ENCODE results near the gene GPS2. TPM values are rescaled to one million over a fixed set of nuclear protein-coding genes. Genes with fewer than 3 reads are reported as not detected.
"Not testable (repeated sequence)": the region's sequence is repeated elsewhere in the genome, so short reads cannot be mapped to it uniquely, and the experiment has no call there.

The GPS2 gene
- total RNA-seq, 1 donor from 2014 or later: 33.5 TPM

- not testable (repeated sequence) for DNase-seq (ENCODE audit: low read depth in 2 of 2)
These were observed 22.4 kb upstream of the GPS2 start for GRCh38 chr17:7337600-7337999.

- DNase-seq (ENCODE audit: low read depth in 2 of 2): no peak
These were observed 21.3 kb upstream of the GPS2 start, which contains the start of gene ACAP1 for GRCh38 chr17:7336240-7337175. Gene ACAP1, plus strand, starts transcription at chr17:7336529. Its CDS starts 206 bp downstream, at chr17:7336735.

GRCh38 chr17:7335765-7336164, 20.6 kb upstream of the GPS2 start:
- DNase-seq (ENCODE audit: low read depth in 2 of 2): not testable (repeated sequence)

GRCh38 chr17:7334938-7335538, 19.9 kb upstream of the GPS2 start:
- no peak for DNase-seq (ENCODE audit: low read depth in 2 of 2)

- not testable (repeated sequence) for DNase-seq (ENCODE audit: low read depth in 2 of 2)
These were observed 17.5 kb upstream of the GPS2 start for GRCh38 chr17:7332600-7333069.

GRCh38 chr17:7332111-7332510, 17.0 kb upstream of the GPS2 start:
- DNase-seq (ENCODE audit: low read depth in 2 of 2): no peak

- no peak for DNase-seq (ENCODE audit: low read depth in 2 of 2)
These were observed 15.5 kb upstream of the GPS2 start for GRCh38 chr17:7330638-7331015.

DNA sequence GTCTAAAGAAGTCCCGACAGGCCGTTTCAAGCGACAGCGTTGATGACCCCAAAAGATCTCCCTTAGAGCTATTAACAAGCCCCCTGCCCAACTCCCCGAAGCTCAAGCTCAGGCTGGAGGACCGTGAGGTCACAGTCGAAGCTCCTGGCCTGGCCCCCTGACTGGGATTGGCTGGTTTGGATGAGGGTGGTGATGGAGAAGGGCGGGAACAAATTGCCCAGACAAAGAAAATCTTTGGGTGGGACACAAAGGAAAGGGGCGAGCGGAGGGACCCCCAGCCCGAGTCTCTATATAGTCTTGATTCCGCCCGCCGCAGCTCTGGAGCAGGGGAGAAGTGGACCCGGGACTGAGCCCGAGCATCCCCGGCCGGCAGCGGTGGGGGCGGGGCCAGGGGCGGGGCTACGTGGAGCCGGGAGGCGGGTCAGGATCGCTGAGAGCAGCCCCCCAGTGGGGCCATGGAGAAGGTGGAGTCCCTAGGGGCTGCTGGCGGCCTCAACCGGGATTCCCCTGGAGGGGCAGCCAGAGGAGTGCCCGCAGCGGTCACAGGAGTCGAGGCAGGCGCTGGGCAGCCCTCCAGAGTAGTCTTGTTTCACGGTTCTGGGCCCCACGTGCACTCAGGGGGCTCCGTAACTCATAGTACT, 15.0 kb upstream of the GPS2 start:
- DNase-seq (ENCODE audit: low read depth in 2 of 2): peak; percentile 79 to 80

- DNase-seq (ENCODE audit: low read depth in 2 of 2): peak; percentile 99
These were observed 14.3 kb upstream of the GPS2 start for GRCh38 chr17:7329374-7329996.

GRCh38 chr17:7328840-7329373, 13.7 kb upstream of the GPS2 start, which contains the start of gene NEURL4:
Gene NEURL4, minus strand, starts transcription at chr17:7329335. Its CDS starts 23 bp downstream, at chr17:7329312.
- no peak for DNase-seq (ENCODE audit: low read depth in 2 of 2)

- no peak for DNase-seq (ENCODE audit: low read depth in 2 of 2)
These were observed 12.8 kb upstream of the GPS2 start for GRCh38 chr17:7328009-7328408.

- no peak for DNase-seq (ENCODE audit: low read depth in 2 of 2)
These were observed 12.3 kb upstream of the GPS2 start for GRCh38 chr17:7327501-7327900.

- no peak for DNase-seq (ENCODE audit: low read depth in 2 of 2)
These were observed 11.9 kb upstream of the GPS2 start for GRCh38 chr17:7327056-7327455.

GRCh38 chr17:7326186-7326585, 11.0 kb upstream of the GPS2 start:
- DNase-seq (ENCODE audit: low read depth in 2 of 2): no peak

GRCh38 chr17:7325031-7325528, 9.9 kb upstream of the GPS2 start:
- no peak for DNase-seq (ENCODE audit: low read depth in 2 of 2)

DNA sequence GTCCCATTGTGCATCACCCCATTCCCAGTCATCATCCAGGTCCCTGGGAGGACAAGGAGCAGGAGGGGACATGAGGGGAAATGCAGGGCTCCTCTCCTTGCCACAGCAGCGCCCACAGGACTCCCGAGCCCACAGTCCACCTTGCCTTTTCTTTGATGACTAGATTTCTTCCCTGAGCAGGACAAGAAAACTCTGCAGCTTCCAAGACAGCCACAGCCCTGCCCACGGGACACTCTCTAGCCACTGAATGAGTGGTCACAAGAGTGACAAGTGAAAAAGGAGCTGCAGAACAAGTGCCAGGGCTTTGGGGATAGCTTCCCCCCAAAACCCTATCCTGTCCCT, 9.2 kb upstream of the GPS2 start:
- DNase-seq (ENCODE audit: low read depth in 2 of 2): no peak

DNA sequence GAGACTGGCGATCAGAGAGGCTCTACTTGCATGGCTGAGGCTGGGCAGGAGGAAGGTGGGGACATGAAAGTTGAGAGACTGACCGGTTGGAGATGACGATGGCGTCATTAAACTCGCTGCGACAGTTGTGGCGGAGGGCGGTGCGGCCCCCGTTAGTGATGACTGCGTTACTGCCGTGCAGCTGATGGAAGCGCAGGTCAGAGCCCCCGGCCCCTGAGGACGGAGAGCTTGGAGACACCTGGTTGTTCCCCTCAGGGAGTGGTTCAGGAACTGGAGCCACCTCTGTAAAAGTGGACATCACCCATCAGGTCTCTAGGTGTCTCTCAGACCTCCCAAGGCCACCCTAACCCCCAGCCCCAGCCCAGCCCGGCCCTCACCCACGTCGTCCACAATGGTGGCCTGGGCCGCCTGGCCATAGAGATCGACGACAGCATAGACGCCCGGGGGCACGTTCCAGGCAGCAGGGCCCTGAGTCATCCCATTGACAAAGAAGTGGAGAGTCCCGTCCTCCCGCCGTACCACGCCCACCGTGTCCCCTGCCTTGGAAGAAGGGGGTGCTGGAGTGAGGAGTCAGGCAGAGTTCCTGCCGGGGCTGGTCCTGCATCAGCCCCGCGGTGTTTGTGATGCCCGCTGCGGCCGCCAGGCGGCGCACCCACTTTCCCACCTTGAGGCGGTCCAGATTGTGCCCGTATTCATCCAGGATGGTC, 8.7 kb upstream of the GPS2 start:
- peak; percentile 42 to 67 for DNase-seq (ENCODE audit: low read depth in 2 of 2)

GRCh38 chr17:7322520-7323194, 7.5 kb upstream of the GPS2 start:
- no peak for DNase-seq (ENCODE audit: low read depth in 2 of 2)

DNA sequence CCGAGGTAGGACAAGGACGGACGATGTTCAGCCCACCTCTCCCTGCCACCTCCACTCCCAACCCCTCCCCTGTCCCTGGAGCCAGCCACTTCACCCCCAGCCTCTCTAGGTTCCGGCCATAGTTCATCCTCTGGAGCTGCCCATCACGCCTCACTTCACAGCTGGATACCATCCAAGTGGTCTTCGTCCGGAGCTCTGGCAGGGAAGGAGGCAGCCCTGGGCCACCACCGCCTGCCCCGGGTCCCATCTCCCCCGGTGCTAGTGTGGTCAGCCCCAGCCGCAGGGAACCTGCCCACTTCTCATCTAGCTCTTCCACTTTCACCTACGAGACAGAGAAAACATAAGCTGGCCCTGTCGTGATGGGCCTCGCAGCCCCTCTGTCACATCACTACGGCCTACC, 6.3 kb upstream of the GPS2 start:
- DNase-seq (ENCODE audit: low read depth in 2 of 2): no peak
